Smooth muscle cell (in vitro differentiated cells): ENCODE measurements around the gene TMC6. TPM values are rescaled to one million over a fixed set of nuclear protein-coding genes. Genes with fewer than 3 reads are reported as not detected.
"Not testable (repeated sequence)": the region's sequence is repeated elsewhere in the genome, so short reads cannot be mapped to it uniquely, and the experiment has no call there.

ENCODE experiments used
- DNase-seq: peaks from one replicate; lab custom pipeline; 2025; ENCODE audit not compliant: unreplicated experiment; lab: John Stamatoyannopoulos, UW
- H2AFZ ChIP-seq: fragments of 200-600 bp; sonication (generic); 2 replicates; pipeline ENCODE4 v1.6.0; 2016; ENCODE audit warnings: antibody characterized with exemption, low read depth, mild to moderate bottlenecking
- H3F3A ChIP-seq: fragments of 200-600 bp; sonication (generic); 2 replicates; pipeline ENCODE4 v1.6.0; 2017; ENCODE audit warnings: antibody characterized with exemption, low read depth
- H3K27ac ChIP-seq: fragments of 200-600 bp; sonication (generic); 2 replicates; pipeline ENCODE4 v1.5.1; 2016; ENCODE audit warnings: low read depth, mild to moderate bottlenecking
- H3K27me3 ChIP-seq: fragments of 200-600 bp; sonication (generic); 2 replicates; pipeline ENCODE4 v1.6.1; 2016; ENCODE audit warnings: low read depth, mild to moderate bottlenecking
- H3K36me3 ChIP-seq: fragments of 200-600 bp; sonication (generic); 2 replicates; pipeline ENCODE4 v1.5.1; 2016; ENCODE audit warnings: low read depth
- H3K4me1 ChIP-seq: fragments of 200-600 bp; sonication (generic); 2 replicates; pipeline ENCODE4 v1.5.1; 2016; ENCODE audit warnings: low read depth
- H3K4me2 ChIP-seq: fragments of 200-600 bp; sonication (generic); 2 replicates; pipeline ENCODE4 v1.6.0; 2016; ENCODE audit warnings: mild to moderate bottlenecking
- H3K4me3 ChIP-seq: fragments of 200-600 bp; sonication (generic); 2 replicates; pipeline ENCODE4 v1.5.1; 2016; ENCODE audit warnings: mild to moderate bottlenecking
- H3K79me2 ChIP-seq: fragments of 200-600 bp; sonication (generic); 2 replicates; pipeline ENCODE4 v1.6.0; 2016; ENCODE audit warnings: low read depth, mild to moderate bottlenecking
- H3K9ac ChIP-seq: fragments of 200-600 bp; sonication (generic); 2 replicates; pipeline ENCODE4 v1.6.0; 2016; ENCODE audit warnings: low read depth
- H3K9me3 ChIP-seq: fragments of 200-600 bp; sonication (generic); replicated peaks from 2 replicates; pipeline ENCODE4 v1.5.1; 2016; ENCODE audit warnings: low read depth
- H4K20me1 ChIP-seq: fragments of 200-600 bp; sonication (generic); 2 replicates; pipeline ENCODE4 v1.6.0; 2016; ENCODE audit warnings: low read depth
- CTCF ChIP-seq: fragments of 200-600 bp; sonication (generic); IDR thresholded peaks from 2 replicates; pipeline ENCODE4 v1.5.1; 2017; ENCODE audit warnings: borderline replicate concordance, mild to moderate bottlenecking, antibody characterized with exemption; ENCODE audit not compliant: insufficient read depth, poor library complexity, severe bottlenecking
- WGBS: methylation state at CpG from one replicate; pipeline ENCODE4 v1.1.7; 2016; ENCODE audit warnings: low lambda C conversion rate; 5-methylcytosine and 5-hydroxymethylcytosine counted together
- polyA plus RNA-seq: library from polyadenylated mRNA; unstranded; fragments of >200 nt; fragmentation: Nextera tagmentation; extraction: Ambion mirVana; gene quantifications from 2 replicates; pipeline ENCODE4 v1.2.1, GENCODE V29; 2016
- total RNA-seq: library from RNA; depleted of rRNA; stranded (reverse); fragments of >200 nt; gene quantifications from 2 replicates; pipeline ENCODE4 v1.2.3, GENCODE V29; 2014

TMC6 gene
- total and polyA plus RNA-seq, 2 experiments from 2014 or later, result 40.2 to 42.2 TPM

GRCh38 chr17:78116411-78116810 is 12.1 kb downstream of the TMC6 start:
- Histone ChIP-seq H2AFZ (no peak overlapping the region), H3K4me3 (no peak overlapping the region), H3K4me1 (no peaks in the 10 kb centered on the region), H3K9ac (no peak overlapping the region), H3K9me3 (no peaks in the 10 kb centered on the region), H3K4me2 (no peak overlapping the region), H3K36me3 (no peaks in the 10 kb centered on the region), H3K27ac (no peak overlapping the region), H3K79me2 (no peaks in the 10 kb centered on the region), H3F3A (no peaks in the 10 kb centered on the region), H3K27me3 (no peaks in the 10 kb centered on the region), H4K20me1 (no peaks in the 10 kb centered on the region)
- 97% methylated on average over 9 of the region's 9 CpGs for WGBS
- no peak for DNase-seq
- no peak for TF ChIP-seq CTCF

- 97% methylated on average over 14 of the region's 18 CpGs for WGBS
- H3K27ac ChIP-seq, H4K20me1 ChIP-seq, H3F3A ChIP-seq, H3K9me3 ChIP-seq, H3K4me2 ChIP-seq, H3K36me3 ChIP-seq, H3K27me3 ChIP-seq, H3K4me3 ChIP-seq, H3K9ac ChIP-seq, DNase-seq, H2AFZ ChIP-seq, H3K79me2 ChIP-seq, H3K4me1 ChIP-seq: not testable (repeated sequence)
Measured at GRCh38 chr17:78115803-78116202, 12.8 kb downstream of the TMC6 start.

- no peaks in the 10 kb centered on the region for H3K27me3 ChIP-seq
- 96% methylated on average over 23 of the region's 28 CpGs for WGBS
- no peaks in the 10 kb centered on the region for H3K36me3 ChIP-seq
- H3K9ac ChIP-seq, result no peak overlapping the region
- H4K20me1 ChIP-seq, result no peaks in the 10 kb centered on the region
- H3K79me2 ChIP-seq, result no peaks in the 10 kb centered on the region
- no peak for TF ChIP-seq CTCF
- no peak overlapping the region for H3K27ac ChIP-seq
- H3K4me1 ChIP-seq, result no peaks in the 10 kb centered on the region
- no peak overlapping the region for H3K4me3 ChIP-seq
- no peak overlapping the region for H2AFZ ChIP-seq
- no peaks in the 10 kb centered on the region for H3K9me3 ChIP-seq
- H3F3A ChIP-seq, result no peaks in the 10 kb centered on the region
- H3K4me2 ChIP-seq, result no peak overlapping the region
- DNase-seq, result no peak
Measured at GRCh38 chr17:78114831-78115723, 13.5 kb downstream of the TMC6 start.

GRCh38 chr17:78113804-78114785 is 14.5 kb downstream of the TMC6 start:
- H3K9me3 ChIP-seq, result no peaks in the 10 kb centered on the region
- no peaks in the 10 kb centered on the region for H4K20me1 ChIP-seq
- H3K4me1 ChIP-seq, result no peaks in the 10 kb centered on the region
- H3K36me3 ChIP-seq, result no peaks in the 10 kb centered on the region
- no peak overlapping the region for H2AFZ ChIP-seq
- H3K27me3 ChIP-seq, result no peaks in the 10 kb centered on the region
- H3K4me3 ChIP-seq, result no peak overlapping the region
- TF ChIP-seq CTCF, result no peak
- H3K27ac ChIP-seq, result no peak overlapping the region
- H3K79me2 ChIP-seq, result no peaks in the 10 kb centered on the region
- no peak for DNase-seq
- 94% methylated on average over 25 of the region's 25 CpGs for WGBS
- H3F3A ChIP-seq, result no peaks in the 10 kb centered on the region
- H3K9ac ChIP-seq, result no peak overlapping the region
- no peak overlapping the region for H3K4me2 ChIP-seq
